HUES64 (cell line): ENCODE measurements around the gene KLHL5.

Experiments
- H3K27ac ChIP-seq: 2 replicates; pipeline ENCODE4 v1.7.0; 2013; ENCODE audit warnings: low read depth, low read length, inconsistent platforms
- H3K27me3 ChIP-seq: 2 replicates; pipeline ENCODE4 v1.6.1; 2013; ENCODE audit warnings: mild to moderate bottlenecking, low read length; ENCODE audit not compliant: insufficient read depth
- H3K36me3 ChIP-seq: 2 replicates; pipeline ENCODE4 v1.6.1; 2013; ENCODE audit warnings: mild to moderate bottlenecking, low read length; ENCODE audit not compliant: insufficient read depth
- H3K4me1 ChIP-seq: 2 replicates; pipeline ENCODE4 v1.6.1; 2013; ENCODE audit warnings: mild to moderate bottlenecking, low read length, moderate library complexity; ENCODE audit not compliant: insufficient read depth
- H3K4me3 ChIP-seq: 2 replicates; pipeline ENCODE4 v1.5.1; 2013; ENCODE audit warnings: mild to moderate bottlenecking, low read length, moderate library complexity
- H3K9ac ChIP-seq: 2 replicates; pipeline ENCODE4 v1.6.1; 2013; ENCODE audit warnings: mild to moderate bottlenecking, low read depth, low read length
- H3K9me3 ChIP-seq: 2 replicates; pipeline ENCODE4 v1.6.1; 2013; ENCODE audit warnings: low read depth, low read length; ENCODE audit not compliant: insufficient read depth
- WGBS: fragments of 150-250, 120-280 bp; methylation state at CpG from one replicate; pipeline ENCODE4 v1.1.7; 2013; ENCODE audit warnings: missing lambda C conversion rate; 5-methylcytosine and 5-hydroxymethylcytosine counted together

KLHL5 gene

DNA sequence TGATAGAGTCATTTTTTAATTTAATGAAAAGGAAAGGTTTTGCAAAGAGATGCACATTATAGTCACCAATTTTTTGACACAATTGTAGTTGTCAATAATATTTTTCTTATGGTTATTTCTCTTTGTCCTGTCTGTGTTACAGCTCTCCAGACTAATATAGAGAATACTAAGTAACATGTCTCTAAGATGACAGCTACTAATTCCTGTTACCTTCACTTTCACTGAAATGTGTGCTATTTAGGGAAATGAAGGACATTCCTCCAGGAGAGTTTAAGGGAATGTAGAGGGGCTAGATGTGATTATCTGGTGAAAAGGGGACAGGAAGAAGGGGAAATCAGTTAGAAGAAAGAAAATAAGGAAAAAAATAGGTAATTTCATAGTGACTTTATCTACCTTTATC is 1.4 kb downstream of the KLHL5 start:
- Histone ChIP-seq H3K27ac (no peak overlapping the region), H3K9me3 (no peaks in the 10 kb centered on the region), H3K4me3 (no peak overlapping the region), H3K9ac (no peak overlapping the region), H3K36me3 (no peaks in the 10 kb centered on the region), H3K4me1 (peaks cover 39% of the 10 kb centered on the region), H3K27me3 (no peaks in the 10 kb centered on the region)

GRCh38 chr4:39066371-39066770 is 4.3 kb downstream of the KLHL5 start:
- no peak overlapping the region for H3K27ac ChIP-seq
- H3K36me3 ChIP-seq: no peaks in the 10 kb centered on the region
- WGBS: 100% methylated on average over 2 of the region's 2 CpGs
- H3K9me3 ChIP-seq: no peaks in the 10 kb centered on the region
- H3K4me1 ChIP-seq: peaks cover 33% of the 10 kb centered on the region
- H3K4me3 ChIP-seq: no peak overlapping the region
- no peaks in the 10 kb centered on the region for H3K27me3 ChIP-seq
- no peak overlapping the region for H3K9ac ChIP-seq

- WGBS: 94% methylated on average over 2 of the region's 2 CpGs
Measured at GRCh38 chr4:39067031-39067430, 5.0 kb downstream of the KLHL5 start.

DNA sequence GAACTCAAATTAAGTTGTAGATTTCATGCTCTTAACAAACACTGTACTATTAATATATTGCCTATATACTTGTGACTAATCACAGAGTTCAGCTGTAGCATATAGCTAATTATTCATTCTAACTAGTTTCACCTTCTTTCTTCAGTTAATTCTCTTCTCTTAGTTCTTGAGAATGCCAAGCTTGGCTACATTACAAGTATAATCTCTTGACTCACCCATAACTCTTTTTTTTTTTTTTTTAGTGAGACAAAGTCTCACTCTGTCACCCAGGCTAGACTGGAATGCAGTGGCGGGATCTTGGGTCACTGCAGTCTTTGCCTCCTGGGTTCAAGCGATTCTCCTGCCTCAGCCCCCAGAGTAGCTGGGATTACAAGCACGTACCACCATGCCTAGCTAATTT is 5.4 kb downstream of the KLHL5 start:
- H3K9ac ChIP-seq: no peak overlapping the region
- H3K4me1 ChIP-seq: peaks cover 22% of the 10 kb centered on the region
- H3K9me3 ChIP-seq: no peaks in the 10 kb centered on the region
- no peaks in the 10 kb centered on the region for H3K36me3 ChIP-seq
- 93% methylated on average over 3 of the region's 3 CpGs for WGBS
- no peak overlapping the region for H3K4me3 ChIP-seq
- H3K27me3 ChIP-seq: no peaks in the 10 kb centered on the region
- H3K27ac ChIP-seq: no peak overlapping the region

More at GRCh38 chr4:39067031-39067430, 5.0 kb downstream of the KLHL5 start:
- Histone ChIP-seq H3K4me3 (no peak overlapping the region), H3K9me3 (no peaks in the 10 kb centered on the region), H3K27me3 (no peaks in the 10 kb centered on the region), H3K36me3 (no peaks in the 10 kb centered on the region), H3K4me1 (peaks cover 26% of the 10 kb centered on the region), H3K9ac (no peak overlapping the region), H3K27ac (no peak overlapping the region)

DNA sequence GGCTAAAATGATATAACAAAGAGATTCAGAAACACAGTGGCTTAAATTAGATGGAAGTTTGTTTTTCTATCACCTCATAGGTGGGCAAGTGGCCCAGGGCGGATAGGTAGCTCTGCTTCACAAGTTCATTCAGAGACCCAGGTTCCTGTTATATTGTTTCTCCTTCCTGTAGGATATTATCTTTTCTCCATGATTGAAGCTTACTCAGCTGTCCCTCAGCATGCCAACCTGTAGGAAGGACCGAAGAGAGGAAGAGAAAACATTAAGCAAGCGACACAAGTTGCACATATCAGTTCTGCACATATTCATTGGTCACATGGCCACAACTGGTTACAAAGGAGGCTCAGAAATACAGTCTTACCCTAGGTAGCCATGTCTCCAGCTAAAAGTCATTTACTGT is 6.9 kb downstream of the KLHL5 start:
- Histone ChIP-seq H3K9me3 (no peaks in the 10 kb centered on the region), H3K27ac (no peak overlapping the region), H3K4me3 (no peak overlapping the region), H3K9ac (no peak overlapping the region), H3K36me3 (no peaks in the 10 kb centered on the region), H3K27me3 (no peaks in the 10 kb centered on the region), H3K4me1 (peaks cover 8% of the 10 kb centered on the region)
- WGBS: 94% methylated on average over 3 of the region's 3 CpGs

GRCh38 chr4:39078829-39079228 is 16.8 kb downstream of the KLHL5 start:
- Histone ChIP-seq H3K4me3 (no peak overlapping the region), H3K27ac (no peak overlapping the region), H3K36me3 (0 out of 2 replicates have a peak, but pooled peaks cover 4% of the 10 kb centered on the region), H3K9me3 (no peaks in the 10 kb centered on the region), H3K4me1 (0 out of 2 replicates have a peak, but pooled peaks cover 3% of the 10 kb centered on the region), H3K27me3 (no peaks in the 10 kb centered on the region), H3K9ac (no peak overlapping the region)
- 91% methylated on average over 2 of the region's 2 CpGs for WGBS

DNA sequence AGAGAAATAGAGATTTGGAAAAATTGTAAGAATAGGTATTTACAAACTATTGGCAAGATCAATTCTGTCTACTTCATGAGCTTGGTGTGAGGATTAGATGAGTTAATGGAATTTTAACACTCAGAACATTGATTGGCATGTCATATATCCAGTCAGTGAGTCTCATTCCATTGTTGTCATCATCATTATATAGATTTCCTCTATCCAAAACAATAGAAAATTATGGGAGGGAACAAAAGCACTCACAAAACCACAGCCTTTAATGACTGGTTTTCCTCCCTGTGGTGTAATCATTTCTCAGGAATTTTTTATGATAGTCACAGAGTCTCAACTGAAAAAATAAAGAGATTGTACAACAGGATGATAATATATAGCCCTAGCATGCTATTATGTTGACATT is 21.1 kb downstream of the KLHL5 start:
- no peaks in the 10 kb centered on the region for H3K9me3 ChIP-seq
- H3K9ac ChIP-seq: no peak overlapping the region
- H3K4me3 ChIP-seq: no peak overlapping the region
- no peaks in the 10 kb centered on the region for H3K27me3 ChIP-seq
- H3K27ac ChIP-seq: no peak overlapping the region
- H3K36me3 ChIP-seq: peaks cover 10% of the 10 kb centered on the region; the same call in 1 of the 2 replicates
- H3K4me1 ChIP-seq: 0 out of 2 replicates have a peak, but pooled peaks cover 3% of the 10 kb centered on the region

DNA sequence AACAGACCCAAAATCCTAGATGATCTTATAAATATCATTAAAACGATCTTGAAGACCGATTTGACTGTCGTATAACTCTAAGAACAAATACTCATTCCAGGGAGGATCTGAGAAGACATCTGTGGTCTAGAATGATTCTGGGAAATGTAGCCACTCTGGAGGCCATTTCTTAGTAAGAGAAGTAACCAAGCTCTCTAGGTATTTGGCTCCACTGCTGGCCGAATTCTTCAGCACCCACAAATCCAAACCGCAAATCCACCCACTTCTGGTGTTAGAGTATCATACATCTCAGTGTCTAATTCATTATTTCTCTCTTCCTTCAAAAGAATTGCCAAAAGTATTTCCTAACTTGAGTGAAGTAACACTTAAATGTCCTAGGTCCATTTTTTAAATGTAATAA is 23.9 kb downstream of the KLHL5 start:
- no peak overlapping the region for H3K9ac ChIP-seq
- H3K27ac ChIP-seq: no peak overlapping the region
- H3K27me3 ChIP-seq: no peaks in the 10 kb centered on the region
- no peaks in the 10 kb centered on the region for H3K9me3 ChIP-seq
- H3K4me1 ChIP-seq: 0 out of 2 replicates have a peak, but pooled peaks cover 3% of the 10 kb centered on the region
- peaks cover 10% of the 10 kb centered on the region; the same call in 1 of the 2 replicates for H3K36me3 ChIP-seq
- WGBS: 91% methylated on average over 5 of the region's 5 CpGs
- H3K4me3 ChIP-seq: no peak overlapping the region

DNA sequence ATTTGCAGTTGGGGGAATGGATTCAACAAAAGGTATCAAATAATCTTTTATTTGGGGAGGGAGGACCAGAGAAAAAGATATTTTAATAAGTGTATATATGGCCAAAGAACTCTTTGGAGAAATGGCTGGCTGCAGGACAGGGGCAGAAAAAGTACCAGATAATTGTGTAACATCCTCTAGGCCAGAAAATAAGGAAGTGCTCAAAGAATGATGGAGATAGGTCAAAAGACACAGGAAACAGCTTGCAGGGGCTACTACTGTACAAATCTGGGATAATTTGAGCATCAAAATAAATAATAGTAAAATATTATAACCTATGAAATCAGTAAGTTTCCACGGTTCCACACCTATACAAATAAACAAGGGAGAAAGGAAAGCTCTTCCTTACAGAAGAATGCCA is 34.8 kb downstream of the KLHL5 start:
- Histone ChIP-seq H3K27me3 (no peaks in the 10 kb centered on the region), H3K4me3 (no peak overlapping the region), H3K36me3 (peaks cover 2% of the 10 kb centered on the region; the same call in 1 of the 2 replicates), H3K4me1 (peaks cover 5% of the 10 kb centered on the region; the same call in 1 of the 2 replicates), H3K9ac (no peak overlapping the region), H3K9me3 (no peaks in the 10 kb centered on the region), H3K27ac (no peak overlapping the region)
- no CpG with 5 or more reads among the region's 1 CpG for WGBS

DNA sequence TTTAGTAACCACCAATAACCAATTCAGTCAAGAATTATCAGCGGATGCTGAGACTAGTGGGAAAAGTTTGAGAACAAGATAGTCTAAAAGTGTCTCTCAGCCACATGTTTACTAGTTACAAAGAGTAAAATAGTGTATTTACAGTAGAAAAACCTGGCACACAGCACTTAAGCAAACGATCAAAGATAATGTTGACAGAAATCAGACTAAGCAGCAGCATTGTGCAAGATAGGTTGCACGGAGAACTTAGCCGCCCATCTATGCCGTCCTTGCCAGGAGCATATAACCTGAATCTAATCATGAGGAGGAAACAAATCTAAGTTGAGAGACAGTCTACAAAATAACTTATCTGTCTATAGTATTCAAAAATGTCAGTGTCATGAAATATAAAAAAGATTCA is 35.3 kb downstream of the KLHL5 start:
- WGBS: 97% methylated on average over 5 of the region's 5 CpGs
- Histone ChIP-seq H3K4me1 (peaks cover 5% of the 10 kb centered on the region; the same call in 1 of the 2 replicates), H3K9me3 (no peaks in the 10 kb centered on the region), H3K27ac (no peak overlapping the region), H3K36me3 (peaks cover 2% of the 10 kb centered on the region; the same call in 1 of the 2 replicates), H3K27me3 (no peaks in the 10 kb centered on the region), H3K9ac (no peak overlapping the region), H3K4me3 (no peak overlapping the region)

DNA sequence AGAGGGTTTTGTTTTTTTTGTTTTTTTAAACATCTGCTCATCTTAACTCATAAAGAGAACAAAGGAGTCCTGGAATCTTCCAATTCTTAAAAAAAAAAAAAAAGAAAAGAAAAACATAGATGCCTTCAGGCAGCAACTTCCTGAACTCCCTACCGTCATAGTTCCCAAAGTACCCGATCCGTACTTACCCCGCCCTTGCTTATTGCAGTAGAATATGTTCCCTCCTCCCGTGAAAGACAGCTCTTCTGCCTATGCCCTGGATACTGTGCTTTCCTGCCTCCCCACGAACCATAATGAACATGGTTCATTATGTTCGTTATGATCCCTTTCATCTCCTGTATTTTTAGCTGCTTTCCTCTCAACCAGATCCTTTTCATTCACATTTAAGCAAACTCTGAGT is 40.3 kb downstream of the KLHL5 start:
- H3K27ac ChIP-seq: no peak overlapping the region
- no peaks in the 10 kb centered on the region for H3K27me3 ChIP-seq
- peaks cover 23% of the 10 kb centered on the region for H3K36me3 ChIP-seq
- peaks cover 5% of the 10 kb centered on the region; the same call in 1 of the 2 replicates for H3K4me1 ChIP-seq
- no peak overlapping the region for H3K4me3 ChIP-seq
- 85% methylated on average over 7 of the region's 7 CpGs for WGBS
- no peaks in the 10 kb centered on the region for H3K9me3 ChIP-seq
- H3K9ac ChIP-seq: no peak overlapping the region

DNA sequence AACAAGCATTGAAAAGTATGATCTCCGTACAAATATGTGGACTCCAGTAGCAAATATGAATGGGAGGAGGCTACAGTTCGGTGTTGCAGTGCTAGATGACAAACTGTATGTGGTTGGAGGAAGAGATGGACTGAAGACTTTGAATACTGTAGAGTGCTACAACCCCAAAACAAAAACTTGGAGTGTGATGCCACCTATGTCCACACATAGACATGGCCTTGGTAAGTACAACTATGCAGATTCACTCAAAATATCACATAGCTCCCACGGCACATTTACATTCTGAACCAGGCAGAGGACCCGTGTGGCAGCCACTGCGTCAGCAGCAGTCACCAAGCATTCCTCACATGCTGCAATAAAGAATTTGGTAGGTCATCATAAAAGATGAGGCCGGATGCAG is 41.3 kb downstream of the KLHL5 start:
- no peak overlapping the region for H3K27ac ChIP-seq
- H3K27me3 ChIP-seq: no peaks in the 10 kb centered on the region
- no peak overlapping the region for H3K4me3 ChIP-seq
- H3K9me3 ChIP-seq: no peaks in the 10 kb centered on the region
- H3K4me1 ChIP-seq: peaks cover 5% of the 10 kb centered on the region; the same call in 1 of the 2 replicates
- H3K9ac ChIP-seq: no peak overlapping the region
- 99% methylated on average over 6 of the region's 6 CpGs for whole genome bisulfite sequencing
- H3K36me3 ChIP-seq: peaks cover 29% of the 10 kb centered on the region
